Activated T-helper 17 cell treated with anti-CD3 and anti-CD28 coated beads, Interleukin-2, amount 50 U/mL, for 72 hours (primary cell): Measurements from ENCODE around the gene HBG2. TPM values are rescaled to one million over a fixed set of nuclear protein-coding genes. Genes with fewer than 3 reads are reported as not detected.
"Not testable (repeated sequence)": the region's sequence is repeated elsewhere in the genome, so short reads cannot be mapped to it uniquely, and the experiment has no call there.

ENCODE experiments used
- ATAC-seq: fragments of 150-1000 bp; cut with Tn5 transposase; replicated peaks from 2 replicates; pipeline ENCODE4 v1.10.0; 2021; ENCODE audit warnings: mild to moderate bottlenecking, moderate library complexity
- H3K27ac Mint-ChIP-seq: one replicate; pipeline ENCODE4 v1.8.0; 2022; ENCODE audit warnings: mixed read lengths
- H3K27me3 Mint-ChIP-seq: one replicate; pipeline ENCODE4 v1.8.0; 2022; ENCODE audit warnings: mixed read lengths
- H3K36me3 Mint-ChIP-seq: one replicate; pipeline ENCODE4 v1.8.0; 2022; ENCODE audit warnings: low read depth, mild to moderate bottlenecking, mixed read lengths
- H3K4me1 Mint-ChIP-seq: one replicate; pipeline ENCODE4 v1.8.0; 2022; ENCODE audit warnings: mixed read lengths
- H3K4me3 Mint-ChIP-seq: one replicate; pipeline ENCODE4 v1.8.0; 2022; ENCODE audit warnings: mild to moderate bottlenecking, mixed read lengths
- H3K9me3 Mint-ChIP-seq: one replicate; pipeline ENCODE4 v1.8.0; 2022; ENCODE audit warnings: mixed read lengths
- total RNA-seq, 2 donors: library from RNA; stranded (reverse); gene quantifications; one replicate each; pipeline ENCODE4 v1.2.3, GENCODE V29; 2022

The HBG2 gene
- total RNA-seq, 2 donors from 2014 or later: not detected

DNA sequence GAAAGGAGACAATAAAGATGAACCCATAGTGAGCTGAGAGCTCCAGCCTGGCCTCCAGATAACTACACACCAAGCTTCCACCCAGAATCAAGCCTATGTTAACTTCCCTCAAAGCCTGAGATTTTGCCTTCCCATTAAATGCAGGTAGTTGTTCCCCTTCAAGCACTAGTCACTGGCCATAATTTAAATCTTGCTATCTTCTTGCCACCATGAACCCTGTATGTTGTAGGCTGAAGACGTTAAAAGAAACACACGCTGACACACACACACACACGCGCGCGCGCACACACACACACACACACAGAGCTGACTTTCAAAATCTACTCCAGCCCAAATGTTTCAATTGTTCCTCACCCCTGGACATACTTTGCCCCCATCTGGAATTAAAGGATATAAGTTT lies 6.1 kb downstream of the HBG2 start:
- H3K36me3 Mint-ChIP-seq, H3K27ac Mint-ChIP-seq, ATAC-seq, H3K4me3 Mint-ChIP-seq, H3K4me1 Mint-ChIP-seq, H3K9me3 Mint-ChIP-seq: not testable (repeated sequence)
- H3K27me3 Mint-ChIP-seq: peaks cover 19% of the 10 kb centered on the region

DNA sequence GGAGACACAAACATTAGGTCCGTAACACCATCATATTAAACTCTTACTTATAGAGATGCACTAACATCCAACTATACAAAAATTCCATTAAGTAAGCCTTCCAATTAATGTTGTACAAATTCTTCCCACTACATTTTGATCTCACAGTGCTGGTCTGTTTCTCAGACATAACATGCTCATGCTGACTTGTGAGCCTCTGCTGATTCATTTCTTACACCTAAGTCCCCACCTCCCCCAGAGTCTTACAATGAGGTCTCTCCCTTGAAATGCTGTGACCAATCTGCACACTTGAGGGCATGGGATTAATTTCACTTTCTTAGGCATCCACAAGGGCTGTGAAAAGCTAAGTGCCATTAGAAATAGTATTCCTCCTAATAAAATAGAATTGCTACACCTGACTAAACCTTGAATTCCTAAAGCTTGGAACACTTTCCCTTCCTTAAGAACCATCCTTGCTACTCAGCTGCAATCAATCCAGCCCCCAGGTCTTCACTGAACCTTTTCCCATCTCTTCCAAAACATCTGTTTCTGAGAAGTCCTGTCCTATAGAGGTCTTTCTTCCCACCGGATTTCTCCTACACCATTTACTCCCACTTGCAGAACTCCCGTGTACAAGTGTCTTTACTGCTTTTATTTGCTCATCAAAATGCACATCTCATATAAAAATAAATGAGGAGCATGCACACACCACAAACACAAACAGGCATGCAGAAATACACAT lies 6.9 kb downstream of the HBG2 start:
- Mint-ChIP-seq H3K9me3 (no peaks in the 10 kb centered on the region), H3K27ac (no peak overlapping the region), H3K27me3 (peaks cover 16% of the 10 kb centered on the region), H3K36me3 (no peaks in the 10 kb centered on the region), H3K4me1 (no peaks in the 10 kb centered on the region), H3K4me3 (no peak overlapping the region)
- ATAC-seq: no peak

DNA sequence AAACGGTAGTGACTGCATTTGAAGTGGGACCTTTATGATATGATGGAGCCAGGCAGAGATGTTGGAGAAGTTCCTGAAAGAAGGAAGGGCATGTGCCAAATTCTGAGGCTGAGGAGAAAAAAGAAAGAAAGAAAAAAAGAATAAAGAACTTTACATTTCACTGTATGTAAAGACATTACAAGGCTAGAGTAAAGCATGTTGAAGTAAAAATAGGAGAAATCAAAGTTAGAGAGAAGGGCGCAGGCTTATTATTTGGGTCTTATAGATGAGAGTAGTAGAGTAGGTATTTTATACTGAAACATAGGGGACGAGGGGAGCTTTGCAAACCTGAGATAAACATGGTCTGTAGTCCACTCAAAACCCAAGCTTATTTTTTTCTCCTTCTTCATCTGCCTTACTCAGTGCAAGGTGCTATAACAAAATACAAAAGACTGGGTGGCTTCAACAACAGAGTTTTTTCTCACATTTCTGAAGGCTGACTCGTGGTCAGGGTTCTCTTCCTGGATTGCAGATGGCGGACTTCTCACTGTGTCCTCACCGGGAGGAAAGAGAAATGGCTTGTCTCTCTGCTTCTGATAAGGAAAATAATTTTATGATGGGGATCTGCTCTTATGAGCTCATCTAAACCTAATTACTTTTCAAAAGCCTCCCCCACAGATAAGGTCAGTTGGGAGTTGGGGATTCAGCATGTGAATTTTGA lies 7.7 kb downstream of the HBG2 start:
- H3K4me3 Mint-ChIP-seq: no peak overlapping the region
- no peak for ATAC-seq
- H3K4me1 Mint-ChIP-seq: no peaks in the 10 kb centered on the region
- no peaks in the 10 kb centered on the region for H3K36me3 Mint-ChIP-seq
- H3K27me3 Mint-ChIP-seq: peaks cover 19% of the 10 kb centered on the region
- no peaks in the 10 kb centered on the region for H3K9me3 Mint-ChIP-seq
- H3K27ac Mint-ChIP-seq: no peak overlapping the region

- Mint-ChIP-seq H3K27ac (no peak overlapping the region), H3K4me3 (no peak overlapping the region), H3K4me1 (no peaks in the 10 kb centered on the region), H3K36me3 (no peaks in the 10 kb centered on the region), H3K9me3 (no peaks in the 10 kb centered on the region), H3K27me3 (peaks cover 15% of the 10 kb centered on the region)
- no peak for ATAC-seq
These were observed 9.4 kb downstream of the HBG2 start for GRCh38 chr11:5245155-5245554.

GRCh38 chr11:5243816-5244180 lies 10.8 kb downstream of the HBG2 start:
- ATAC-seq: no peak
- Mint-ChIP-seq H3K27me3 (peaks cover 13% of the 10 kb centered on the region), H3K36me3 (no peaks in the 10 kb centered on the region), H3K9me3 (no peaks in the 10 kb centered on the region), H3K27ac (no peak overlapping the region), H3K4me3 (no peak overlapping the region), H3K4me1 (no peaks in the 10 kb centered on the region)

DNA sequence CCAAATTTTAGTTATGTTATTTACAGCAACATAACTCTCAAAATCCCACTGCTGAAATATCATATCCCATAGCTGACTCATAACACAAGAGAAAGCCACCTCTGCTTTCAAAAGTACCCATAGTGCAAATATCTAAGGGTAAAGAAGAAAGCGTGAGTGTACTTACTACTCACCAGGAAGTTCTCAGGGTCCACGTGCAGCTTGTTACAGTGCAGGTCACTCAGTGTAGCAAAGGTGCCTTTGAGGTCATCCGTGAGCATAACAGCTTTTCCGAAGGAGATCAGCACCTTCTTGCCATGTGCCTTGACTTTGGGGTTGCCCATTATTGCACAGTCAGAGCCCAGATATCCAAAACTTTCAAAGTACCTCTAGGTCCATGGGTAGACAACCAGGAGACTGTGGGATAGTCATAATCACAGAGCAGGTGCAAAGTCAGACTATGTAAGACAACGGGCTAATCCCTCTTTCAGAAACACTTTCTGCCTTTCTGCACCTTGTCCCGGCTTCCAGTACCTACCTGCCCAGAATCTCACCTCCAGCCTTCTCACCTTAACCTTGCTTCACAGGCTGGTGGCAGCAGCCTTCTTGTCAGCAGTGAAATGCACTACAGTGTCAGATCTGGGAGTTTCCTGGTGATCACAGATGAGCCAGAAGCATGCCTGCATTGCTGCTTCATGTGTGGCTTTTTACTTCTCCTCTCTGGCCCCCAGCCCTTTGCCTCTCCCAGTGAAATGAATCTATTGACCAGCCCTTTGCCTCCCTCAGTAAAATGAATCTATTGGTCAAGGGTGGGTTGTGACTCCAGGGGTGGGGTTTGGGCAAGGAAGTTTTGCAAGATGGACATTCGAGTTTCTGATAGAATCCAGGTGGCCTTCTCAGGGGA lies 11.4 kb downstream of the HBG2 start:
- Mint-ChIP-seq H3K36me3 (no peaks in the 10 kb centered on the region), H3K4me1 (no peaks in the 10 kb centered on the region), H3K9me3 (no peaks in the 10 kb centered on the region), H3K27ac (no peak overlapping the region), H3K27me3 (peaks cover 13% of the 10 kb centered on the region), H3K4me3 (no peak overlapping the region)
- ATAC-seq: no peak

- Mint-ChIP-seq H3K36me3 (no peaks in the 10 kb centered on the region), H3K4me1 (no peaks in the 10 kb centered on the region), H3K9me3 (no peaks in the 10 kb centered on the region)
These were observed 12.4 kb downstream of the HBG2 start for GRCh38 chr11:5242208-5242607.

GRCh38 chr11:5241458-5241857 lies 13.1 kb downstream of the HBG2 start:
- Mint-ChIP-seq H3K9me3 (no peaks in the 10 kb centered on the region), H3K4me3 (no peak overlapping the region), H3K27me3 (peaks cover 13% of the 10 kb centered on the region), H3K4me1 (no peaks in the 10 kb centered on the region), H3K36me3 (no peaks in the 10 kb centered on the region), H3K27ac (no peak overlapping the region)
- no peak for ATAC-seq

More at GRCh38 chr11:5242208-5242607, 12.4 kb downstream of the HBG2 start:
- no peak overlapping the region for H3K27ac Mint-ChIP-seq
- ATAC-seq: no peak
- H3K27me3 Mint-ChIP-seq: peaks cover 13% of the 10 kb centered on the region
- no peak overlapping the region for H3K4me3 Mint-ChIP-seq

GRCh38 chr11:5240458-5240857 lies 14.1 kb downstream of the HBG2 start:
- H3K27ac Mint-ChIP-seq: no peak overlapping the region
- ATAC-seq: no peak
- no peaks in the 10 kb centered on the region for H3K4me1 Mint-ChIP-seq

DNA sequence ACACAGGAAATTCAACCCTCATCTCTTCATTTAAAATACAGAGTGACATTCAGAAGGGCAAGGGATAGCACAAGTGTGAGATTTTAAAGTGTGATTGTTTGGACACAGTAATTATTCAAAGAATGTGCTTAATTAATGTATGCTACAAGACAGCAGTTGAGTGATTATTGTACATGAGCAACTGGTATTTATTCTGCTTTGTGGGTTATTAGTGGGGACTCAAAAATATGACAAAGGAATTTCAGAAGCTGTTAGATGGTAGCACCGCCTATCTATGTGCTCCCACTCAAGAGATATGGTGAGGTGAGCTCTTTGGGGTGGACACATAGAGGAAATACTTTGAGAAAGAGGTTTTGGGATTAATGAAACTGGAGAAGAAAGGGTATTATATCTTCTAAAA lies 14.5 kb downstream of the HBG2 start:
- no peaks in the 10 kb centered on the region for H3K36me3 Mint-ChIP-seq
- H3K4me1 Mint-ChIP-seq: no peaks in the 10 kb centered on the region
- no peaks in the 10 kb centered on the region for H3K9me3 Mint-ChIP-seq
- H3K27ac Mint-ChIP-seq: no peak overlapping the region
- ATAC-seq: no peak
- H3K27me3 Mint-ChIP-seq: peaks cover 16% of the 10 kb centered on the region
- no peak overlapping the region for H3K4me3 Mint-ChIP-seq

More at GRCh38 chr11:5240458-5240857, 14.1 kb downstream of the HBG2 start:
- H3K36me3 Mint-ChIP-seq: no peaks in the 10 kb centered on the region
- H3K9me3 Mint-ChIP-seq: no peaks in the 10 kb centered on the region
- H3K4me3 Mint-ChIP-seq: no peak overlapping the region
- peaks cover 14% of the 10 kb centered on the region for H3K27me3 Mint-ChIP-seq

DNA sequence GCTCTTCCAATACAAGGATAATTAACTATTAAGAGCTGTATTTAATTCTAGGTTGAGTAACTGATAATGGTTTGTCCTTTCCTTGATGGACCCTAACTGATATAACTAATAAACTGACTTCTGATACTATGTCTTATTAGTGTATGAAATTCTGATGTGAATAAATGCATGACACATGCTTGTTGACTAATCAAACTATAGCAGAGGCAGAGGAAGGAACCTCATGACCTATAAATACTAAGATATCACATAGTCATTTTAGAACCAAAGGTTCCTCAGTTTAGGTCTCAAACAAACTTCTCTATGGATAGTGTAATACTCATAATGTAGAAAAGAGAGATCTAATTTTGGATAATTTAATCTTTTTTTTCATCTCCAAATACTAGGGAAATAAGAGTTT lies 15.5 kb downstream of the HBG2 start:
- ATAC-seq: no peak
- Mint-ChIP-seq H3K4me1 (no peaks in the 10 kb centered on the region), H3K4me3 (no peak overlapping the region), H3K36me3 (no peaks in the 10 kb centered on the region), H3K9me3 (no peaks in the 10 kb centered on the region), H3K27me3 (peaks cover 11% of the 10 kb centered on the region), H3K27ac (no peak overlapping the region)

DNA sequence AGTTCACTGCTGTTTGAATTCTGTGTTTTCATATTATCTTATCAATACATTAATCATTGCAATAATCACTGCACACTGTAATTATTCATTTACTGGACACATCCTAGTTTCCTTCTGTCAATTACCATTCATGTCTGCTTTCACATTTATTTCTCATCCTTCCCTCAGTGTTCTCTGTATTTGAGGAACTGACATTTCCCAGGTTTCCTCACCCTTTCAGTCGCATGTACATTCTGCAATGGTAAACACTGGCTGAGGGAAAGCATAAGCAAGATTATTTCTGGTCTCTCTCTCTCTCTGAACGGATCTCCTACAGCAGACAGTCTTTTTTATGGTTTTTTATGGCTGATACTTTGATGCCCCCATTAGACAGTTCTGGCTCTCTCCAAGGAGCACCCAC lies 16.1 kb downstream of the HBG2 start:
- ATAC-seq: no peak
- Mint-ChIP-seq H3K36me3 (no peaks in the 10 kb centered on the region), H3K27ac (no peak overlapping the region), H3K4me3 (no peak overlapping the region), H3K9me3 (no peaks in the 10 kb centered on the region), H3K4me1 (no peaks in the 10 kb centered on the region), H3K27me3 (peaks cover 11% of the 10 kb centered on the region)

GRCh38 chr11:5237420-5237819 lies 17.2 kb downstream of the HBG2 start:
- no peak for ATAC-seq
- no peaks in the 10 kb centered on the region for H3K4me1 Mint-ChIP-seq
- no peaks in the 10 kb centered on the region for H3K36me3 Mint-ChIP-seq

GRCh38 chr11:5235364-5236095 lies 19.1 kb downstream of the HBG2 start:
- Mint-ChIP-seq H3K36me3 (no peaks in the 10 kb centered on the region), H3K9me3 (no peaks in the 10 kb centered on the region), H3K4me1 (no peaks in the 10 kb centered on the region), H3K27ac (no peak overlapping the region), H3K4me3 (no peak overlapping the region), H3K27me3 (peaks cover 8% of the 10 kb centered on the region)
- ATAC-seq: no peak

More at GRCh38 chr11:5237420-5237819, 17.2 kb downstream of the HBG2 start:
- Mint-ChIP-seq H3K9me3 (no peaks in the 10 kb centered on the region), H3K27me3 (peaks cover 10% of the 10 kb centered on the region), H3K27ac (no peak overlapping the region), H3K4me3 (no peak overlapping the region)
